IMR-90 (cell line): ENCODE measurements around the gene RMND5A. TPM values are rescaled to one million over a fixed set of nuclear protein-coding genes. Genes with fewer than 3 reads are reported as not detected.
"Not testable (repeated sequence)": the region's sequence is repeated elsewhere in the genome, so short reads cannot be mapped to it uniquely, and the experiment has no call there.

Experiments
- ATAC-seq: fragments of 200-7000 bp; cut with Tn5 transposase; 2 replicates; pipeline ENCODE4 v1.9.1; 2020; ENCODE audit warnings: low read depth, mild to moderate bottlenecking, moderate library complexity
- BruUV-seq: library from RNA; stranded (reverse); fragments of 400-500 nt; replicated peaks from 2 replicates; lab custom pipeline; 2021; lab: Mats Ljungman, UMichigan
- CTCF ChIA-PET: fragments of 300-600 bp; formaldehyde crosslinking; extraction: SDS; loops from one replicate; lab custom pipeline; 2021; ENCODE audit warnings: antibody characterized with exemption; lab: Yijun Ruan, JAX
- POLR2A ChIA-PET: fragments of 300-600 bp; sonication (Branson Sonifier 250); formaldehyde crosslinking; loops from one replicate; lab custom pipeline; 2022; ENCODE audit warnings: antibody characterized with exemption; ENCODE audit not compliant: unreplicated experiment; lab: Charles Lee
- DNase-seq: peaks from one replicate; pipeline ENCODE4 v3.0.0; 2013
- H2AFZ ChIP-seq: replicated peaks from 2 replicates; pipeline ENCODE3; 2013; ENCODE audit warnings: low read length, mild to moderate bottlenecking; ENCODE audit not compliant: poor library complexity
- H2AK5ac ChIP-seq: 2 replicates; pipeline ENCODE4 v1.6.1; 2013; ENCODE audit warnings: low read depth, low read length, inconsistent platforms
- H2AK9ac ChIP-seq: replicated peaks from 2 replicates; pipeline ENCODE3; 2013; ENCODE audit warnings: mild to moderate bottlenecking, low read depth, low read length, moderate library complexity; ENCODE audit not compliant: poor library complexity
- H2BK120ac ChIP-seq: 2 replicates; pipeline ENCODE4 v1.6.1; 2013; ENCODE audit warnings: low read depth, low read length, inconsistent platforms
- H2BK15ac ChIP-seq: 3 replicates; pipeline ENCODE4 v1.6.1; 2013; ENCODE audit warnings: low read depth, low read length, inconsistent platforms
- H2BK20ac ChIP-seq: 2 replicates; pipeline ENCODE4 v1.6.1; 2013; ENCODE audit warnings: low read depth, mild to moderate bottlenecking, inconsistent platforms, low read length, moderate library complexity
- H2BK5ac ChIP-seq: 2 replicates; pipeline ENCODE4 v1.6.1; 2013; ENCODE audit warnings: mild to moderate bottlenecking, low read depth, low read length, inconsistent platforms; ENCODE audit not compliant: poor library complexity, severe bottlenecking
- H3K14ac ChIP-seq: replicated peaks from 2 replicates; pipeline ENCODE4 v1.6.1; 2013; ENCODE audit warnings: low read depth, low read length, inconsistent platforms
- H3K18ac ChIP-seq: 2 replicates; pipeline ENCODE4 v1.6.1; 2013; ENCODE audit warnings: low read depth, low read length, control low read depth
- H3K23ac ChIP-seq: 2 replicates; pipeline ENCODE4 v1.6.1; 2013; ENCODE audit warnings: low read depth, low read length, inconsistent platforms
- H3K27ac ChIP-seq: 2 replicates; pipeline ENCODE4 v1.5.1; 2013; ENCODE audit warnings: mild to moderate bottlenecking, control low read depth, low read length; ENCODE audit not compliant: insufficient read depth
- H3K27me3 ChIP-seq: 2 replicates; pipeline ENCODE4 v1.6.1; 2013; ENCODE audit warnings: low read length; ENCODE audit not compliant: control insufficient read depth, insufficient read depth
- H3K36me3 ChIP-seq: 2 replicates; pipeline ENCODE4 v1.6.1; 2013; ENCODE audit warnings: low read length, mixed read lengths; ENCODE audit not compliant: control insufficient read depth, insufficient read depth
- H3K4ac ChIP-seq: 2 replicates; pipeline ENCODE4 v1.6.1; 2013; ENCODE audit warnings: low read depth, low read length, inconsistent platforms
- H3K4me1 ChIP-seq: 2 replicates; pipeline ENCODE4 v1.6.1; 2013; ENCODE audit warnings: low read length, mixed read lengths; ENCODE audit not compliant: control insufficient read depth, insufficient read depth
- H3K4me2 ChIP-seq: 2 replicates; pipeline ENCODE4 v1.6.1; 2013; ENCODE audit warnings: low read depth, mild to moderate bottlenecking, control low read depth, low read length, moderate library complexity
- H3K4me3 ChIP-seq: 2 replicates; pipeline ENCODE4 v1.5.1; 2013; ENCODE audit warnings: low read depth, mild to moderate bottlenecking, control low read depth, low read length, moderate library complexity; ENCODE audit not compliant: insufficient read depth
- H3K56ac ChIP-seq: 2 replicates; pipeline ENCODE4 v1.6.1; 2013; ENCODE audit warnings: low read length, inconsistent platforms; ENCODE audit not compliant: insufficient read depth; ENCODE audit errors: extremely low read depth
- H3K79me1 ChIP-seq, 2 experiments: 2 replicates each; pipeline ENCODE4 v1.6.1; 2013; ENCODE audit warnings: low read length in 2 of 2, inconsistent platforms in 1 of 2, low read depth in 1 of 2
- H3K9ac ChIP-seq: 2 replicates; pipeline ENCODE4 v1.6.1; 2013; ENCODE audit warnings: low read depth, low read length, control low read depth
- H3K9me1 ChIP-seq: 2 replicates; pipeline ENCODE4 v1.6.1; 2013; ENCODE audit warnings: low read length, inconsistent platforms; ENCODE audit not compliant: insufficient read depth
- H3K9me3 ChIP-seq: 2 replicates; pipeline ENCODE4 v1.6.1; 2013; ENCODE audit warnings: low read length; ENCODE audit not compliant: control insufficient read depth, insufficient read depth
- H4K20me1 ChIP-seq: 2 replicates; pipeline ENCODE4 v1.6.1; 2013; ENCODE audit warnings: low read length, inconsistent platforms; ENCODE audit not compliant: insufficient read depth
- H4K5ac ChIP-seq: 2 replicates; pipeline ENCODE4 v1.6.1; 2013; ENCODE audit warnings: mild to moderate bottlenecking, low read depth, low read length, control low read depth
- H4K8ac ChIP-seq, 2 experiments: 2 replicates each; pipeline ENCODE4 v1.6.1; 2013; ENCODE audit warnings: low read depth in 2 of 2, low read length in 2 of 2, control low read depth in 1 of 2, inconsistent platforms in 1 of 2
- H4K91ac ChIP-seq: 2 replicates; pipeline ENCODE4 v1.6.1; 2013; ENCODE audit warnings: low read depth, low read length, inconsistent platforms; ENCODE audit not compliant: insufficient read depth
- WGBS, 2 experiments: methylation state at CpG; one replicate each; pipeline versions ENCODE4 v1.1.5 to v1.1.7; 2013; ENCODE audit warnings: missing lambda C conversion rate in 2 of 2; ENCODE audit not compliant: insufficient read length in 1 of 2; ENCODE audit errors: extremely low coverage in 2 of 2; 5-methylcytosine and 5-hydroxymethylcytosine counted together
- dilution Hi-C: fragments of 300-500 bp; cut with HindIII; formaldehyde crosslinking; loops from one replicate; pipeline ENCODE4 v1.14.3; 2018; ENCODE audit warnings: low sequenced_read_pairs; ENCODE audit not compliant: unreplicated experiment
- in situ Hi-C: fragments of 300-500 bp; cut with MboI; formaldehyde crosslinking; loops from 3 replicates; pipeline ENCODE4 v1.14.3; 2019; ENCODE audit warnings: low sequenced_read_pairs, inconsistent platforms, mixed read lengths
- intact Hi-C: fragments of 100-400 bp; cut with micrococcal nuclease; formaldehyde crosslinking; loops from 2 replicates; pipeline ENCODE4 v1.10.0; 2022
- polyA plus RNA-seq, 3 experiments: library from polyadenylated mRNA; depleted of rRNA; stranded (reverse); fragments of >200 nt; gene quantifications; 2 replicates each; pipeline ENCODE4 v1.2.3, GENCODE V29; 2012; ENCODE audit warnings: low replicate concordance in 1 of 3
- total RNA-seq: library from RNA; depleted of rRNA; stranded (reverse); fragments of >200 nt; gene quantifications from 2 replicates; pipeline ENCODE4 v1.2.3, GENCODE V29; 2012

RMND5A gene
- total and polyA plus RNA-seq, 2 of the 4 experiments (the other 2 are of a cell fraction): 5.1 to 16.0 TPM

GRCh38 chr2:86719263-86719636 lies 841 bp upstream of the RMND5A start:
- H3K27ac ChIP-seq, in situ Hi-C loops, H2AFZ ChIP-seq: not testable (repeated sequence)

GRCh38 chr2:86720540-86721320 lies 639 bp downstream of the RMND5A start:
- dilution Hi-C loops, H3K23ac ChIP-seq, CTCF ChIA-PET, H2AFZ ChIP-seq, H2BK120ac ChIP-seq, H3K9me3 ChIP-seq, H3K4me1 ChIP-seq, H3K27me3 ChIP-seq, BruUV-seq, H3K9me1 ChIP-seq, intact Hi-C loops, H3K36me3 ChIP-seq, H4K20me1 ChIP-seq, H3K4ac ChIP-seq, in situ Hi-C loops, H3K18ac ChIP-seq, H2BK20ac ChIP-seq, H2BK5ac ChIP-seq, H3K79me1 ChIP-seq, H3K56ac ChIP-seq, H2AK5ac ChIP-seq, H4K8ac ChIP-seq, H2BK15ac ChIP-seq, POLR2A ChIA-PET, H4K91ac ChIP-seq, H2AK9ac ChIP-seq, H3K14ac ChIP-seq, H4K5ac ChIP-seq: not testable (repeated sequence)
- ATAC-seq (peak; percentile 10), DNase-seq (peak; percentile 23)
- Histone ChIP-seq H3K9ac (peak overlapping the region; percentile 33; the same call in 1 of the 2 replicates), H3K4me3 (peak overlapping the region; percentile 89), H3K4me2 (peak overlapping the region; percentile 71; the same call in 1 of the 2 replicates), H3K27ac (peak overlapping the region; percentile 56)
- no CpG with 5 or more reads among the region's 85 CpGs for WGBS, 2 experiments

More at GRCh38 chr2:86719263-86719636, 841 bp upstream of the RMND5A start:
- H2BK20ac ChIP-seq, H3K4me1 ChIP-seq, H3K9me1 ChIP-seq, intact Hi-C loops, H3K36me3 ChIP-seq, H3K18ac ChIP-seq, DNase-seq, H3K56ac ChIP-seq, ATAC-seq, H3K4ac ChIP-seq, H2AK9ac ChIP-seq, H3K27me3 ChIP-seq, H2AK5ac ChIP-seq, H3K14ac ChIP-seq, H2BK120ac ChIP-seq, POLR2A ChIA-PET, H3K9ac ChIP-seq, H3K23ac ChIP-seq, H4K5ac ChIP-seq, H4K20me1 ChIP-seq, H2BK5ac ChIP-seq, H2BK15ac ChIP-seq, H3K79me1 ChIP-seq, H4K91ac ChIP-seq, dilution Hi-C loops, H3K4me2 ChIP-seq, CTCF ChIA-PET, H3K9me3 ChIP-seq, BruUV-seq: not testable (repeated sequence)
- Histone ChIP-seq H4K8ac (peak overlapping the region in 1 of 2 experiments; percentile 80; a peak in 1 of 4 replicates), H3K4me3 (peak overlapping the region; percentile 58; the same call in 1 of the 2 replicates)
- WGBS, 2 experiments: no CpG with 5 or more reads among the region's 30 CpGs
